SU-DHL-6 (cell line): ENCODE measurements around the gene CNTROB.

Source experiments
- EZH2phosphoT487 ChIP-seq: fragments of 200-600 bp; sonication (generic), shearing (Covaris generic); conservative IDR thresholded peaks from 2 replicates; pipeline ENCODE4 v1.6.1; 2018; ENCODE audit warnings: mild to moderate bottlenecking, antibody characterized with exemption, low read length, moderate library complexity, mixed read lengths
- TF ChIP-seq, protein P1 (sequence below): fragments of 200-600 bp; sonication (generic); IDR thresholded peaks from one replicate; pipeline ENCODE4 v1.5.1; 2017; ENCODE audit warnings: antibody characterized with exemption, mild to moderate bottlenecking, low read length, moderate library complexity; ENCODE audit not compliant: insufficient read depth, poor library complexity, severe bottlenecking

DNA sequence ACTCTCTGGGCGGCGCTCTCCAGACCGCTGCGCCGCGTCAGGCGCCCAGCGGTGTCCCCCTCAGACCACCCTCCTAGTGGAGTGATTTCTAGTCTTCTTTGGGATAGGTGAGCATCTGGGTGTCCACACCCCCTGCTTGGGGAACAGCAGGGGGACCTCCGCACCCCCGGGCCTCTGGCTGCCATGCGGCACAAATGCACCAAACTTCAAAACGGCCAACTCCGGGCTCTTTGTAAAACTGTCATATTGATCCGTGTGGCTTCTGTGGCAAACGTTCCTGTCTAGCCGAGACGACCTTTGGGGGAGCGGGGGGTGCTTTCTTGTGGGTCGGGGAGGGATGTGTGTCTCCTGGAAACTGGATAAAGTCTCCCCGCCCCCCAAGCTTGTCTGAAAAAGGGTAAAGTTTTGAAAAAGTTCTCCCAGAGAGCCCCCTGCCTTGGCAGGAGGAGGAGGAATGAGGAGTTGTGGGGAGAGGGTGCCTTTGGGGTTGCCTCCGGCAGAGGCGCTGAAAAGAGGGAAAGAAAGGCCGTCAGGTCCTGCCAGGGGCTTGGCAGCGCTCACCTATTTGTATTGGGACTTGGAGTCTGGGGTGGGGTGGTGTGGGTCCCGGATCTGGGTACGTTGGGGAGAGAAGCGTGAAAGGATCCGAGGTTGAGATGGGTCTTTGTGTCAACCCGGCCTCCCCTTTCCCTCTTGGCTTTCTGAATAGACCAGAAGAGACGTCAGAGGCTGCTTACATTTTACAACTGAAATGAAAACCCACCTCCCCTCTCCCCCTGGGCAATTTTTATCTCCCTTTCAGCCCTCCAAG, 45.6 kb upstream of the CNTROB start:
- TF ChIP-seq, protein P1, sequence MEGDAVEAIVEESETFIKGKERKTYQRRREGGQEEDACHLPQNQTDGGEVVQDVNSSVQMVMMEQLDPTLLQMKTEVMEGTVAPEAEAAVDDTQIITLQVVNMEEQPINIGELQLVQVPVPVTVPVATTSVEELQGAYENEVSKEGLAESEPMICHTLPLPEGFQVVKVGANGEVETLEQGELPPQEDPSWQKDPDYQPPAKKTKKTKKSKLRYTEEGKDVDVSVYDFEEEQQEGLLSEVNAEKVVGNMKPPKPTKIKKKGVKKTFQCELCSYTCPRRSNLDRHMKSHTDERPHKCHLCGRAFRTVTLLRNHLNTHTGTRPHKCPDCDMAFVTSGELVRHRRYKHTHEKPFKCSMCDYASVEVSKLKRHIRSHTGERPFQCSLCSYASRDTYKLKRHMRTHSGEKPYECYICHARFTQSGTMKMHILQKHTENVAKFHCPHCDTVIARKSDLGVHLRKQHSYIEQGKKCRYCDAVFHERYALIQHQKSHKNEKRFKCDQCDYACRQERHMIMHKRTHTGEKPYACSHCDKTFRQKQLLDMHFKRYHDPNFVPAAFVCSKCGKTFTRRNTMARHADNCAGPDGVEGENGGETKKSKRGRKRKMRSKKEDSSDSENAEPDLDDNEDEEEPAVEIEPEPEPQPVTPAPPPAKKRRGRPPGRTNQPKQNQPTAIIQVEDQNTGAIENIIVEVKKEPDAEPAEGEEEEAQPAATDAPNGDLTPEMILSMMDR = no peak
- TF ChIP-seq EZH2phosphoT487 = no peak
